NCI-H510A (cell line): Measurements from ENCODE around the gene SLC8A1.

ENCODE experiments used
- DNase-seq: peaks from one replicate; lab custom pipeline; 2025; lab: John Stamatoyannopoulos, UW

SLC8A1 gene

DNA sequence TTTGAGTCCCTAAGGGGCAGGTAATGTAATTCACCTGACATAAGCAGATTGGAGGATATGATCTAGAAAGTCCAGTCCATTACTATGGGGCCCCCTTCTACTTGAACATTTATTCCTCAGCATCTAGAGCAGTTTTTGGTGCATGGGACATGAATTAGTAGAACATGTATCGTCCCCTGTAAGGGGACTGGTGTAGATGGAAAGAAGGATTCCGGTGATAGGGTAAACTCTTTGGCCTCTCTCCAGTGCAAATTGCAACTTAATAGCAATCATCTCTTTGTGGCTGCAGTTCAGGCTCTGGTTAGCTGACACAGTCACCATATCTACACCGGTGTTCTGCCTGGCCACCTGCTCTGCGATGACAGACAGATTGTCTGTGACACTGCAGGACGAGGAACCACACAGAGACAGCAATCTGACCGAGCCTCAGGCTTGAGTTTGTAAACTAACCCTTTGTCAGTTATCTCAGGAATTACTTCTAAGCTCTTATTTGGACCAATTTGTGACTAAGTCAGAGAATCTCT lies 6.4 kb upstream of the SLC8A1 start:
- peak; percentile 13 for DNase-seq

DNA sequence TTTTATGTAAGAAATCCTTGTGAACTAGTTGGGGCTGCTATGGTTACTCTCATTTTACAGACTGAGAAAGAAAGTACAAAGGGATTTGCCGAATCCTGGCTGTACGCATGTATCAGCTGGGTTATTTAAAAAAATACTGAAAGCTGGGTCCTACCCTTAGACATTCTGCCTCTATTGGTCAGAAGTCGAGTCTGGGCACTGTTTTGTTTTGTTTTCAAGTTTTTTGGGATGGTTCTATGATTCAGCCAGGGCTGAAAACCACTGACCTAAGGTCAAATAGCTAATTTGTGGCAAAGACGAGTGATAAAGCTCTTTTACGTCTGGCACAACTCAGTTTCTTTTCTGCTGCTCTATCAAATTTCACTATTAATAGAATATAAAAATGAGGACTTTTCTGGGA lies 5.9 kb upstream of the SLC8A1 start:
- no peak for DNase-seq

DNA sequence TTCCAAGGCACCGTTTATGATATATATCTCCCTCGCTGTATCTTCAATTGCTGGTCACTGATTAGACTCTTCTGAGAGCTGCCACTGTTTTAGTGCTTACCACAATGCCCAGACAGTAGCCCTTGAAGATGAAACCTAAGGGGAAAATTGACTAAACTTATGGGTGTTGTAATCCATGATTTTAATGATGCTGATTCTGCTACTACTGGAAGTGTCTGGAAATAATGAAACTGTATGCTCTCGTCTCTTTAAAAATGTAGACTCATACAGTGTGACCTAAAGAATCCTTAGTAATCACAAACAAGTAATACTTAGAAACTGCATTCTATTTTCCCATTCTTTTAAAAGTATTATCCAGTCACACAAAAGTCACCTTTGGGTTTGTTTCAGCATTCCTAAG lies 5.5 kb upstream of the SLC8A1 start:
- DNase-seq = no peak

DNA sequence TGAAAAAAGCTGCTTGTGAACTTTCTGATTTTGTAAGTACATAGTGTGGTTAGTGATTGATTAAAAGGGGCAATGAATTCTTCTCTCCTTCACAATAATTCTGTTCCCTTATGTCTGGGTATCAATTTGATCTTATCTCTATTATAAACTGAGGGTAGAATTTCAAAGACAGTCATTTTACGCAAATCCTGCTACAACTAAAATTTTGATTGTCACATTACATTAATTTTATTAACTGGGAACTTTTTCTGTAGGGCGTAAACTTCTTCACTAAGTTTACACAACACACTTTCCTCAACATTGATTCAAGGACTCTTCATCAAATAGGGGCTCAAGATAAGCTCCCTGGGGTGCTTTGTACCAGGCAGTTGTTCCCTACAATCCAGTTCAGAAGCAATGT lies 5.0 kb upstream of the SLC8A1 start:
- no peak for DNase-seq

DNA sequence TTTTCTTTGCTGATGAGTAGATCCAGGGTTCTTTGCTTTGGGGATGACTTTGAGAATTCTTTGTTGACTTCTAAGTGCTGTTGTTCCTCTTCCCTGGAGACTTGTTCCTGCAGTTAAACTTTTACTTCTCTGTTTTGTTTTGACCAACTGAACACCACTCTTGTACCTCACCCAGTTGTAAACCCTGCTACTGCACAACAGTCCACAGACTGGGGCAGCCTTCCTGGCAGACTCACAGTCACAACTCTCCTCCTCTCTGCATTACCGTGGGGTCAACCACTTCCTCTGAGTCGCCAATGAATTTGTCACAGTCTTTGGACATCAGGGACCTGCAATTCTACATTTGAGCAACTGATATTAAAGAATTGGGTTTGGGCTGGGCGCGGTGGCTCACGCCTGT lies 3.8 kb upstream of the SLC8A1 start:
- no peak for DNase-seq

DNA sequence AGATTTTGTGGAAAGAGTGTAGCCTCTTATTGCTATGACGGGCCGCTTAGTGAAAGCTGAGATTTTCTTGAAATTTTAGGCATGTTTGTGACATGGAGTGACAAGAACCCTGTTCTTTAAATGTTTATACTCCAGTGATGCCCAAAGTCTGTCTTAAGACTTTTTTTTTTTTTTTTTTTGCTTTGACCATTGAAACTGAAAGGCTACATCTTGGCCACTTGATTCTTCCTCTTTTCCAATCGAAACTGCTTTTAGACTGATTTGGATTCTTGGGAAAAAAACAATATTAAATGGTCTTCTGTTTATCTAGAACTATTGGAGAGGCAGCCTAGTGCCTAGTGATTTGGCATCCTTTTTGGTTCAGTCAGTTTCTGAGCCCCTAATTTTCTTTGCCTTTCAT lies 2.4 kb upstream of the SLC8A1 start:
- DNase-seq = no peak

DNA sequence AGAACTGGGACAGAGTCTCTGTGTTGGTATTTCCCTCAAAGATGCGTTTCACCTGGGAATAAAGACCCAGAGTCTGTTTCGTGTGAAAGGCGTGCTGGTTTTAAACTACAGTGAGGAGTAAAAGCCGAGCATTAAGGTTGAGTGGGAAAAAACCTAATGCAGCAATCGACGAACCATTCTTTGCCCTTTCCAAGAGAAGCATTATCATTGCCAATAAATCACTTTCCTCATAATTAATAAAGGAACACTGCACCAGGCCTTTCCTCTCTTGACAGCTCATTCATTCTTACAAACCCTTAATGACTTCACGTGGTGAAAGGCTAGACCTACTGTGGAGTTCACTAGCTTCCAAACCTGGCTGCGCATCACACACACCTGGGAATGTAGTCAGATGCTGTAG lies 896 bp upstream of the SLC8A1 start:
- no peak for DNase-seq

DNA sequence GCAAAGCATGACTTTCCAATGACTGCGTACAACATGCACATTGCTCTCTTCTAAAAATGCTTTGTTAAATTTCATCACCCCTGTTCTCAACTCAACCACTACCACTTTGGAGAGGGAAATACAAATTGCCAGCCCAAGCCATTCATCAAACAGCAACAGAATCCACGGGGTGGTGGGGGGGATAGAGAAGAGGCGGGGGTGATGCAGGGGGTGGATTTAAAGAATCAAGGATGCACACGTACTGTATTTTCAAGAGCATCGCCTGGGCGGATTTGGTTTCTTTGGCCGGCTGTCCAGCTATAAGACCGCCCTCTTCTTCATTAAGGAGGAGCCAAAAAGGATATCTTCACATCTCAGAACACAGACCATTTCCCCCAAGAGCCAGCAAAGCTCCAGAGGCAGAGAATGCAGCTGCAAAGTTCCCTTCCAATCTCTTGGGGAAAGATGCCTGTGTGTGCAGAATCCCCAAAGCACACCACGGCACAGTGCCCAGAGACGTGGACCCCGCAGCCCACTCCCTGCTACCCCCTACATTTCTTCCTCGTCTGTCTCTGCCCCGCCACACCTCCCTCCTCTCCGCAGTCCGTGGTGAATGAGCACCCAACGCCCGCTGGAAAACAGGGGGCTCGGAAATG lies 977 bp downstream of the SLC8A1 start:
- DNase-seq = no peak

DNA sequence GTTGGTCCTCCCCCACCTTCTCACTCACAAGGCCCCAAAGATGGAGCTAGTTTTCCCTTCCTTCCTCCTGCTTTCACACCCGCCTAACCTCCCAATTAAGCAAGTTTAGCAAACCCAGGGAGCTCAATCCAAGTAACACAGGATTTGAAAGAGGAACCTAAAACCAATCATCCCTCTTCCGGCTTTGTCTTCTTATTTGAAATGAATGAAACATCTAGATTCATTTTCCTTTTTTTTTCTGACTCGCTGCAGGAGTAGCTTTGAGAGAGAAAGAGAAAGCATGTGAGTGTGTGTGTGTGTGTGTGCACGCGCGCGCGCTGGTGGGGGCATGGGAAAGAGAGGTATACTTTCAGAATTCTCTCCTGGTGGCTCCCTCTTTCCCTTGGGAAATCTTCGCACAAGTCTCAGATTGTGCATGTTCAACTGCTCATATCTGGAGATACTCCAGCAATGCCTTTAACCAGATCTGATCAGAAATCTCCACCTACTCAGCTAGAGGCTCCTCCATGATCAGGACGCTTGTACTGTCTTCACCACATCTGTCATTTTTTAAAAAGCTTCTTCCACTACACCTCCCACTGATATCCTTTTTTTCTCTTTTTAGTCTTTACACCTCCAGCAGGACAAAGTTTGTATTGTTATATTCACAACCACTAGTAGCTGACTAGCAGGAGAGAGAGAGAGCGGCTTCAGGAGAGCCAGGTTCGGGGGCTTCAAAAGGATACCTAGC lies 1.7 kb downstream of the SLC8A1 start:
- no peak for DNase-seq

DNA sequence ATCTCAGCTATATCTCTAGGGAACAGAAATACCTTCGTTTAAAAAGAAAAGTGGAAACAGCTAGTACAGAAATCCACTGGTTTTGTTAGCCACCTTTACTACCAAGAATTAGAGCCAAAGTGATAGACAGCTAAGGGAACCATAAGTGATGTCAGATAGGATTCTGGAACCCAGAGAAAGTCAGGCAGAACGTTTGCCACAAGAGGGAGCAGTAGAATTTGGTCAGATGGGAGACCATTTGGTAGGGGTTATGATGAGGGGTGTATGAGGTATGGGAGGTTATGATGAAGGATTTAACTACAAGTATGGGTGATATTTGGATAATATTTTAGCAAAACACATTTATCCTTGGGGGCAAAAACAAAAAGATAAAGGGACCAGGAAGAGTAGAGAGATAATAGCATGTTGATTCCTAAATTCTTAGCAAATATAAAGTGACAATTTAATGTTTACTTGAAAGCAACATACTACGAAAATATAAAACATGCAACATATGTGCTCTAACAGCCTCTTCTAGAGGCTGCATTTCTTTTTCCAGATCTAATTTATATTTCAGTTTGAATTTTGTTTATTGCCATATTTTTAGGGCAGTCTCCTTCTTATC lies 3.3 kb downstream of the SLC8A1 start:
- no peak for DNase-seq

DNA sequence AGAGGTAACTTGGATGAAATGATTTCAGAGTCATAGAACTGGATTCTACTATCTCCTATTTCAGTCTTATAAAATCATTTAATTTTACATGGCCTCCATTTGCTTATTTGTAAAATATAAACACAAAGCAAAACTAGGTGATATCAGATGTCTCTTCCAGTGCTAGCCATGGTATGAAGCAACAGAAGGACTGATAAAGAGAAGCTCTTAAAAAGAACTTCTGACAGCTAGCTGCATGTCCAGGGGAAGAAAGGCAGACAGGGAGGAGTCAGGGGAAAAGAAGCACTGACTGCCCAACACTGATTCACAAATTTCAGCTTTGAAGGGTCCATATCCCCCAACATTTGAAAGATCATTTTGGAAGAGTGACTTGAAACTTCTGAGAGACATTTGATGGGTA lies 6.4 kb downstream of the SLC8A1 start:
- DNase-seq = no peak

DNA sequence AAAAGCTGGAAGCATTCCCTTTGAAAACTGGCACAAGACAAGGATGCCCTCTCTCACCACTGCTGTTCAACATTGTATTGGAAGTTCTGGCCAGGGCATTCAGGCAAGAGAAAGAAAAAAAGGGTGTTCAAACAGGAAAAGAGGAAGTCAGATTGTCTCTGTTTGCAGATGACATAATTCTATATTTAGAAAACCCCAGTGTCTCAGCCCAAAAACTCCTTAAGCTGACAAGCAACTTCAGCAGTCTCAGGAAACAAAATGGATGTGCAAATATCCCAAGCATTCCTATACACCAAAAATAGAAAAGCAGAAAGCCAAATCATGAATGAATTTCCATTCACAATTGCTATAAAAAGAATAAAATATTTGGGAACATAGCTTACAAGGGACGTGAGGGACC lies 11.1 kb downstream of the SLC8A1 start:
- no peak for DNase-seq

DNA sequence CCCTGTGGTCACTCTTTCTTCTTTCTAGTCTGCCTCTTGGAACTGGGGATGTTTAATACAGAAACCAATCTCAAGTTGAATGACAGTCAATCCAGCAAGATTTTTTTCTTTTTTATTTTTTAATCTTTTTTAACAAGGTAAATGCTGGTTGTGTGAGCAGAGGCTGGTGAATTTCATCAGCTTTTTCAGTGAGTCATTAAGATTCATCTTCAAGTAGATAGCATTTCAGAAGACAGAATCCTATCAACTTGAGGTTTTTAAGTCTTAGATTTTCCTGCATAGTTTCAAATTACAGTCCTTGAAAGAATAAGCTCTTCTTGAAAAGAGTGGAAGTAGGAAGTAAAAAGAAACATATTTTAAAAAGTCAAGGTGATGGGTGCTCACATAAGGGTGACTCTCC lies 12.4 kb downstream of the SLC8A1 start:
- no peak for DNase-seq

DNA sequence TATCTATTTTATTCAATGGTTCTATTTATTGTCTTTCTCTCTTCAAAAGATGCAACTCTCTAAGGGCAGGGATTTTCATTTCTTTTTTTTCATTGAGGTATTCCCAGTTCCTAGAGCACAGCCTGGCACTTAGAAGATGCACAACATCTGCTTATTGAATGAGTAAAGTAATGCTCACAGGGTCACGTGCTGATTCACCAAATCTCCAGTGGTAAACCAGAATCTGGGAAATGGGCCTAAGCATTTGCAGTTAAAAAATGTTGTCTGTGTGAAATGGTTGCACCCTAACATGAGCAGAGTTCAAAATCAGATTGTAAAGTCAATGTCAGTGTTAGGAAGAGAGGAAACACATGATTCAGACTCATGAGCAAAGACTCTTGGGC lies 15.8 kb downstream of the SLC8A1 start:
- no peak for DNase-seq

DNA sequence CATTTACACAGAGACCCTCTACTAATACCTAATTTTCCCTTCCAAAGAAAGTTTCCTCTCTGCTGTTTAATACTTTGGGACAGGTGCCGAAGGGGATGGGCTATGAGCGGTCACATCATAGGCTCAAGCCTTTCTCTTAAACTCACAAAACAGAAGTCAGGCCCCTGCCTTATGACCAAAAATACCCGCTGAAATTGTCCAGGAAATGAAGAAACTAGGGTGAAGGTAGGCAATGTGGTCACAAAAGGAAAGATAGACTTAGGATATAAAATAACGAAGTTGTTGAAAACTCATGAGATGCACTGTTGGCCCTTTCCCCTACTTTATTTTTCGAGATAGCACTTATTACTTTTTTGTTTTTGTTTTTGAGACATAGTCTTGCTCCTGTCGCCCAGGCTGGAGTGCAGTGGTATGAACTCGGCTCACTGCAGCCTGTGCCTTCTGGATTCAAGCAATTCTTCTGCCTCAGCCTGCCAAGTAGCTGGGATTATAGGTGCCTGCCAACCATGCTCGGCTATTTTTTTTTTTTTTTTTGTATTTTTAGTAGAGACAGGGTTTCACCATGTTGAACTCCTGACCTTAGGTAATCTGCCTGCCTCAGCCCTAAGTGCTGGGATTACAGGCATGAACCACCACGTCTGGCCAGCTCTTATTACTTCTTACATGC lies 16.3 kb downstream of the SLC8A1 start:
- no peak for DNase-seq

DNA sequence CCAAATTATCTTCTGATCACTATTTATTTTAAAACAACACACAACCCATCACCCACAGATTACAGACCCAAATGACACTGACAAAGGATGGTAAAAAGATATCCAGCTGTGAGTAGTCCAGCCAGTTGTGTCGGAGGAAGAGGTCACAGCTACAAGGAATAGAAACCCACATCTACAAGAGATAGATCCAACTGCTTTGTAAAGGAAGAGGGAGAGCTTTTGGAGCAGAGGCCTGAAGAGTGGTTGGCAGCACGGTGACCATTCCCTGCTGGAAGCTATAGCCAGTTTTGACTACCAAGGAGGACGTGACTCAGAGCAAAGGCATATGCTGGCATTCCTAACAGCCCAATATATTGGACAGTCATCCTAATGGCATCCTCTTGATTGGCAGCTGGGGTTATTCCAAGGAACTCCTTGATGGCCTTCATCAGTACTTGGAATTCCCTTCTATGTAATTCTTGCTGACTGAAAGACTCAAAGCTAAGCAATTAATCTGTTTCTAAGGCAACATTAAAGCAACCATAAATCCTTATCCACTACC lies 17.1 kb downstream of the SLC8A1 start:
- DNase-seq = no peak

DNA sequence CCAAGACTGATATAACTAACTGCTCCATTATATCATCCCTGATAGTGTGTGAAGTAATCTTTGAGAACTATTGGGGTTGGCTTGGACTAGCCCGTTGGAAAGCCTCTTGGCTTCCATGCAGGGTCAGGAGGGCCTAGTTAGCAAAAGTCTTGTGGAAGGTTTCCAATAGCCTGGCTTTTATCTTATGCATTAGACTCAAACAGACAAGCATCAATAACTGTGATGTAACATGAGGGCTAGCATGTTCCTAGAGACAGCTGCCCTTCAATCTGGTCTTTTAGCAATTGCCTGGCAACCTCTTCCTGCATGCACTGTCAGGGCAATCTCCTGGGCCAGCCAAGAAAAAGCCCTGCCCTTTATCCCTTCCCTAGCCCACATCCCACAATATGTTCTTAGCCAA lies 18.2 kb downstream of the SLC8A1 start:
- DNase-seq = no peak

DNA sequence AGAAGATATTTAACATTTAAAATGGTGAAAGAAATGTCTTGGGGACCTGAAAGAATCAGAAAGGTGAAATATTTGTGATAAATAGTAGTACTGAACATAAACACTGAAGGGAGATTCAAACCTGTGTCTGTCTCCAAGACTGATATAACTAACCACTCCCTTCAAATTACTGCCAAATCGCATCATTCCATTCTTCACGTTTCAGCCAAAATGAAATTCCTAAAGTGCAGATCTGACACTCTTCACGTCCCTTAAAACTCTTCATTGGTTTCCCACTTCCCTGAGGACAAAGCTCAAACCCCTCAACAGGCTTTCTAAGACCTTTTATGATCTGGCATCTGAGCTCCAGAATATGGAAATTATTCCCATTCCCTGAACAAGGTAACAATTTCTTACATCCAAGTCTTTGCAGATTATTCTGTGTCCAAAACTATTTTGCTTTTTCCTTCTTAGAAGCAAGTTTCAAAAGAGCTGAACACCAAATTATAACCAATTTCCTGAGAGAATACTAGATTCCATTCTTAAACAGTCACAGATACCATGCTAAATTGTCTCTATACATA lies 18.9 kb downstream of the SLC8A1 start:
- no peak for DNase-seq

DNA sequence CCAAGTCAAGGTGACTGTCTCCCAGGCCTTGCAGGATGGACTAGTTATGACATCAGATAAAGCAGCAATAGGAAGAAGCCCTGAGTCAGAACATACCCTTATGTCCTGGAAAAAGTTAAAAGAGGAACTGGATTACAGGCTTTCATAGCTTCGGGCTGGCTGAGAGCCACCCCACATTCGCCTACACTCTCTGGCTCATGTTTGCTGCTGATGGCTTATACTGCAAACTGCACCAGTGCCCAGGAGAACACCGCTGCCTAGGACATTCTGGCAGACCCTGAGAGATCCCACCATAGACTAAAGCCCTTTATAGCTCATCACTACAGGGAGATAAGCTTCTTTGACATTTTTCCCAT lies 20.3 kb downstream of the SLC8A1 start:
- DNase-seq = no peak

DNA sequence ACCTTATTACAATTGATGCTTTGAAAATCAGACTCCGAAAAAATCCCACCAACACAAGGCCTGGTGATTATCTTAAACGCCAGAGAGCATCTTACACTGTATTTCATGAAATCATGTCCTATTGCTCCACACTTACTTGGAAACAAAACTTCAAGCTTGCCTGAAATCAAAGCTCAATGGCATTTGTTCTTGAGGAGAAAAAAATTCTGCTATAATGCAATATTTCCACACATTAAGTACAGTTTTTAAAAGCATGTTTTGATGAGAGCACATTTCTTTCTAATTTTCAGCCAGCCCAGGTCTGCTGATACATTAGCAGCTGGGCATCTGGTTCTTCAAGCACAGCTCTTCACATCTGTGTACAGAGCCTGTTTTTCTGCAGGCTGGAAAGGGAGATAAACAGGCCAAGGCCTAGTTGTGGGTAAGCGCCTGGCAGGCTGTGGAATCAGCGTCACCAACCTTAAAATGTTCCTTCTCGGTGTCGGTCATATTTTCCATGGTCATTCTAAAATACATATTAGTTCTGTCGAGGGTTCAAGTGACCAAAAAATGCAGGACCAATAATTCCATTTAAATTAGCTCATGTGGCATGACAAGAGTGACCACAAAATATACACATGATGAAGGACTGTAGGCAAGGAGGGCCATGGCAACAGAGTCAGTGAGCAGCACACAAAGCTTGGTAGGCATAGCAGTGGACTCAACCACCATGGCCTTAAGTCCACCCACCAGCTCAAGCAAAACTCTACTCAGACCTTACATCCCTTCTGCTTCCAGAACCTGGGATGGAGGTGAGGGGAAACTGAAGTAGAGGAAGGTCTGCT lies 20.9 kb downstream of the SLC8A1 start:
- no peak for DNase-seq

DNA sequence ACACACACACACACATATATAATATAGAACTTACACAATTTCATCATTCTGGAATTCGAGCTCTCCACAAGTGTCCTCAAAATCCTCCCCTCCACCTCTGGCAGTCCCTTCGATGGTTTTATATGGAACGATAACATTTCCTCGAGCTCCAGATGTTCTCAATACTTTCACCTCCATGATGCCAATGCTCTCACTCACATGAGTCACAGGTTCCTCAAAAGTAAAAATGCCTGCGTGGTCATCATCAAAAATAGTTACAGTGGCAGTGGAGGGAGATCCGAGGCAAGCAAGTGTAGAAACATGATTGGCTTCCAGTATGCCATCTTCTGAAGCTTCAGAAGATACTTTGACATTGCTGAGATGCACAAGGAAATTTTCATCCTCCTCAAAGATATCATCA lies 23.5 kb downstream of the SLC8A1 start:
- no peak for DNase-seq
